HG03558 (cell line): Measurements from ENCODE around the gene MOXD1.
"Not testable (repeated sequence)": the region's sequence is repeated elsewhere in the genome, so short reads cannot be mapped to it uniquely, and the experiment has no call there.

Source experiments
- ATAC-seq: cut with Tn5 transposase; IDR thresholded peaks from one replicate; pipeline ENCODE4 v1.9.1; 2021; ENCODE audit warnings: moderate number of reproducible peaks; ENCODE audit not compliant: unreplicated experiment; ENCODE audit errors: extremely low read depth

MOXD1 gene

GRCh38 chr6:132359886-132360285 lies 41.4 kb downstream of the MOXD1 start:
- no peak for ATAC-seq

- no peak for ATAC-seq
Measured at GRCh38 chr6:132357120-132357519, 44.2 kb downstream of the MOXD1 start.

- no peak for ATAC-seq
Measured at GRCh38 chr6:132354517-132355167, 46.6 kb downstream of the MOXD1 start.

GRCh38 chr6:132351986-132352385 lies 49.3 kb downstream of the MOXD1 start:
- ATAC-seq, result not testable (repeated sequence)

GRCh38 chr6:132348231-132348630 lies 53.0 kb downstream of the MOXD1 start:
- ATAC-seq, result no peak

- ATAC-seq, result no peak
Measured at GRCh38 chr6:132344811-132345210, 56.5 kb downstream of the MOXD1 start.

- no peak for ATAC-seq
Measured at GRCh38 chr6:132341646-132342045, 59.6 kb downstream of the MOXD1 start.

- ATAC-seq, result no peak
Measured at GRCh38 chr6:132334521-132334885, 66.8 kb downstream of the MOXD1 start.

GRCh38 chr6:132333639-132334520 lies 67.4 kb downstream of the MOXD1 start:
- ATAC-seq, result no peak

- no peak for ATAC-seq
Measured at GRCh38 chr6:132330759-132331158, 70.5 kb downstream of the MOXD1 start.

- no peak for ATAC-seq
Measured at GRCh38 chr6:132322398-132322797, 78.9 kb downstream of the MOXD1 start.

- no peak for ATAC-seq
Measured at GRCh38 chr6:132320007-132320406, 81.3 kb downstream of the MOXD1 start.

- no peak for ATAC-seq
Measured at GRCh38 chr6:132316970-132317369, 84.3 kb downstream of the MOXD1 start.

- ATAC-seq, result no peak
Measured at GRCh38 chr6:132314432-132314831, 86.8 kb downstream of the MOXD1 start.

GRCh38 chr6:132310921-132311320 lies 90.4 kb downstream of the MOXD1 start:
- no peak for ATAC-seq

- not testable (repeated sequence) for ATAC-seq
Measured at GRCh38 chr6:132310151-132310550, 91.1 kb downstream of the MOXD1 start.

GRCh38 chr6:132304891-132305305 lies 96.4 kb downstream of the MOXD1 start:
- ATAC-seq, result no peak

- ATAC-seq, result no peak
Measured at GRCh38 chr6:132300323-132300949, 100.8 kb downstream of the MOXD1 start.

- ATAC-seq, result peak; percentile 57
Measured at GRCh38 chr6:132298344-132298949, 102.8 kb downstream of the MOXD1 start.

- ATAC-seq, result no peak
Measured at GRCh38 chr6:132289756-132290155, 111.5 kb downstream of the MOXD1 start.

GRCh38 chr6:132287101-132287500 lies 114.2 kb downstream of the MOXD1 start:
- ATAC-seq, result no peak
